ENCODE measurements around the gene MBNL2.

DNA sequence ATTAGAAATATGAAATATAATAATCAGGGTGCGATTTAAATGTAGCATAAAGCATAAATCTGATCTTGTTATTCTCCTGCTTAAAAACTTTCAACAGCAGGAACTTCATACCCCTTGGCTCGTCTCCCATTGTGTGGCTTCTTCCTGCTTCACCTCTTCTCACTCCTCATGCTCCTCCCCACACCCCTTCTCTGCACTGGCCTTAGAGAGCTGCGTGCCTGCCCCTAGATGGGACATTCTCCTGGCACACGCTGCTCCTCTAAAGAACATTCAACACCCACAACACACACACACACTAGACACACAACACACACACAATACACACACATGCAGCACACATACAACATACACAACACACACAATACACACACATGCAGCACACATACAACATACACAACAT is 107.2 kb downstream of the MBNL2 start:
- no peak for TF ChIP-seq EP300 (IDR thresholded peaks at IDR 0.05; ENCODE audit: borderline replicate concordance)
- TF ChIP-seq MAX (IDR thresholded peaks at IDR 0.05): no peak
- no peak for TF ChIP-seq NFIC (IDR thresholded peaks at IDR 0.05)
- no peak for TF ChIP-seq FOXM1 (IDR thresholded peaks at IDR 0.05; ENCODE audit: borderline replicate concordance, low read depth)
- TF ChIP-seq ZBTB7A (IDR thresholded peaks at IDR 0.05; ENCODE audit: low read depth): no peak
- TF ChIP-seq CEBPB (IDR thresholded peaks at IDR 0.05): no peak
- no peak for TF ChIP-seq RAD21 (IDR thresholded peaks at IDR 0.05; ENCODE audit: low read depth)
- TF ChIP-seq TAF1 (IDR thresholded peaks at IDR 0.05; ENCODE audit: low read depth): no peak
- TF ChIP-seq EGR1 (IDR thresholded peaks at IDR 0.05): no peak
- no peak for TF ChIP-seq TCF12 (IDR thresholded peaks at IDR 0.05; ENCODE audit: low read depth)
